ENCODE data around the gene GPR137B. TPM values are rescaled to one million over a fixed set of nuclear protein-coding genes. Genes with fewer than 3 reads are reported as not detected.

The GPR137B gene
- total and polyA plus RNA-seq, 2 experiments from 2014 or later, result 4.5 to 11.1 TPM

DNA sequence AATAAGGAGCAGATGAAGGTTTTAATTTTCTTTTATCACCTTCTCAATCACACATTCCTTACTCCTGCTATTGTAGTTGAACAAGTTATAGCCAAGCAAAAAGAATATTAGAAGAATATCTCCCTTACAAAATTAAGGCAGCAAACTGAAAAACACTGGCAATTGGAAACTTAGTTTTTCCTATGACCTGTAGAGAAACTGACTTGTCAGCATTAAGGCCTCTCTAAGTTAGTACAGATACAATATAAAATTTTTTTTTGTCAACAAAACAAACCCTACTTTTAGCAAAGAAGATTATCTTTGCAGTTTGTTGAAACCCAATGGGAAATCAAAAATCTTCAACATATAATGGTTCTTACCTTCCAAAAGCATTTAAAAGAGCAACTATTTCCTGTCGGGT, 78.1 kb downstream of the GPR137B start:
- no peaks in the 10 kb centered on the region for H3F3A ChIP-seq (replicated peaks; ENCODE audit: low read depth)
- ATAC-seq (no peak), DNase-seq (ENCODE audit: low spot score) (no peak)
- no peaks in the 10 kb centered on the region for H3K4me1 ChIP-seq (ENCODE audit: insufficient read depth)
- TF ChIP-seq, protein P1, sequence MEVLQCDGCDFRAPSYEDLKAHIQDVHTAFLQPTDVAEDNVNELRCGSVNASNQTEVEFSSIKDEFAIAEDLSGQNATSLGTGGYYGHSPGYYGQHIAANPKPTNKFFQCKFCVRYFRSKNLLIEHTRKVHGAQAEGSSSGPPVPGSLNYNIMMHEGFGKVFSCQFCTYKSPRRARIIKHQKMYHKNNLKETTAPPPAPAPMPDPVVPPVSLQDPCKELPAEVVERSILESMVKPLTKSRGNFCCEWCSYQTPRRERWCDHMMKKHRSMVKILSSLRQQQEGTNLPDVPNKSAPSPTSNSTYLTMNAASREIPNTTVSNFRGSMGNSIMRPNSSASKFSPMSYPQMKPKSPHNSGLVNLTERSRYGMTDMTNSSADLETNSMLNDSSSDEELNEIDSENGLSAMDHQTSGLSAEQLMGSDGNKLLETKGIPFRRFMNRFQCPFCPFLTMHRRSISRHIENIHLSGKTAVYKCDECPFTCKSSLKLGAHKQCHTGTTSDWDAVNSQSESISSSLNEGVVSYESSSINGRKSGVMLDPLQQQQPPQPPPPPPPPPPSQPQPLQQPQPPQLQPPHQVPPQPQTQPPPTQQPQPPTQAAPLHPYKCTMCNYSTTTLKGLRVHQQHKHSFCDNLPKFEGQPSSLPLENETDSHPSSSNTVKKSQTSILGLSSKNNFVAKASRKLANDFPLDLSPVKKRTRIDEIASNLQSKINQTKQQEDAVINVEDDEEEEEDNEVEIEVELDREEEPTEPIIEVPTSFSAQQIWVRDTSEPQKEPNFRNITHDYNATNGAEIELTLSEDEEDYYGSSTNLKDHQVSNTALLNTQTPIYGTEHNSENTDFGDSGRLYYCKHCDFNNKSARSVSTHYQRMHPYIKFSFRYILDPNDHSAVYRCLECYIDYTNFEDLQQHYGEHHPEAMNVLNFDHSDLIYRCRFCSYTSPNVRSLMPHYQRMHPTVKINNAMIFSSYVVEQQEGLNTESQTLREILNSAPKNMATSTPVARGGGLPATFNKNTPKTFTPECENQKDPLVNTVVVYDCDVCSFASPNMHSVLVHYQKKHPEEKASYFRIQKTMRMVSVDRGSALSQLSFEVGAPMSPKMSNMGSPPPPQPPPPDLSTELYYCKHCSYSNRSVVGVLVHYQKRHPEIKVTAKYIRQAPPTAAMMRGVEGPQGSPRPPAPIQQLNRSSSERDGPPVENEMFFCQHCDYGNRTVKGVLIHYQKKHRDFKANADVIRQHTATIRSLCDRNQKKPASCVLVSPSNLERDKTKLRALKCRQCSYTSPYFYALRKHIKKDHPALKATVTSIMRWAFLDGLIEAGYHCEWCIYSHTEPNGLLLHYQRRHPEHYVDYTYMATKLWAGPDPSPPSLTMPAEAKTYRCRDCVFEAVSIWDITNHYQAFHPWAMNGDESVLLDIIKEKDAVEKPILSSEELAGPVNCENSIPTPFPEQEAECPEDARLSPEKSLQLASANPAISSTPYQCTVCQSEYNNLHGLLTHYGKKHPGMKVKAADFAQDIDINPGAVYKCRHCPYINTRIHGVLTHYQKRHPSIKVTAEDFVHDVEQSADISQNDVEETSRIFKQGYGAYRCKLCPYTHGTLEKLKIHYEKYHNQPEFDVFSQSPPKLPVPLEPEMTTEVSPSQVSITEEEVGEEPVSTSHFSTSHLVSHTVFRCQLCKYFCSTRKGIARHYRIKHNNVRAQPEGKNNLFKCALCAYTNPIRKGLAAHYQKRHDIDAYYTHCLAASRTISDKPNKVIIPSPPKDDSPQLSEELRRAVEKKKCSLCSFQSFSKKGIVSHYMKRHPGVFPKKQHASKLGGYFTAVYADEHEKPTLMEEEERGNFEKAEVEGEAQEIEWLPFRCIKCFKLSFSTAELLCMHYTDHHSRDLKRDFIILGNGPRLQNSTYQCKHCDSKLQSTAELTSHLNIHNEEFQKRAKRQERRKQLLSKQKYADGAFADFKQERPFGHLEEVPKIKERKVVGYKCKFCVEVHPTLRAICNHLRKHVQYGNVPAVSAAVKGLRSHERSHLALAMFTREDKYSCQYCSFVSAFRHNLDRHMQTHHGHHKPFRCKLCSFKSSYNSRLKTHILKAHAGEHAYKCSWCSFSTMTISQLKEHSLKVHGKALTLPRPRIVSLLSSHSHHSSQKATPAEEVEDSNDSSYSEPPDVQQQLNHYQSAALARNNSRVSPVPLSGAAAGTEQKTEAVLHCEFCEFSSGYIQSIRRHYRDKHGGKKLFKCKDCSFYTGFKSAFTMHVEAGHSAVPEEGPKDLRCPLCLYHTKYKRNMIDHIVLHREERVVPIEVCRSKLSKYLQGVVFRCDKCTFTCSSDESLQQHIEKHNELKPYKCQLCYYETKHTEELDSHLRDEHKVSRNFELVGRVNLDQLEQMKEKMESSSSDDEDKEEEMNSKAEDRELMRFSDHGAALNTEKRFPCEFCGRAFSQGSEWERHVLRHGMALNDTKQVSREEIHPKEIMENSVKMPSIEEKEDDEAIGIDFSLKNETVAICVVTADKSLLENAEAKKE (CRISPR knock-in tag; IDR thresholded peaks at IDR 0.05), result no peak
- TF ChIP-seq ZNF331 (CRISPR knock-in tag; IDR thresholded peaks at IDR 0.05; ENCODE audit: low read depth), result no peak
- TF ChIP-seq EZH2phosphoT487 (IDR thresholded peaks at IDR 0.05; ENCODE audit: unreplicated experiment), result no peak
- no peak for TF ChIP-seq NANOG (IDR thresholded peaks at IDR 0.05; ENCODE audit: borderline replicate concordance)
- no peak for TF ChIP-seq ZNF114 (CRISPR knock-in tag; IDR thresholded peaks at IDR 0.05)
- TF ChIP-seq, protein P2, sequence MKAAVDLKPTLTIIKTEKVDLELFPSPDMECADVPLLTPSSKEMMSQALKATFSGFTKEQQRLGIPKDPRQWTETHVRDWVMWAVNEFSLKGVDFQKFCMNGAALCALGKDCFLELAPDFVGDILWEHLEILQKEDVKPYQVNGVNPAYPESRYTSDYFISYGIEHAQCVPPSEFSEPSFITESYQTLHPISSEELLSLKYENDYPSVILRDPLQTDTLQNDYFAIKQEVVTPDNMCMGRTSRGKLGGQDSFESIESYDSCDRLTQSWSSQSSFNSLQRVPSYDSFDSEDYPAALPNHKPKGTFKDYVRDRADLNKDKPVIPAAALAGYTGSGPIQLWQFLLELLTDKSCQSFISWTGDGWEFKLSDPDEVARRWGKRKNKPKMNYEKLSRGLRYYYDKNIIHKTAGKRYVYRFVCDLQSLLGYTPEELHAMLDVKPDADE (IDR thresholded peaks at IDR 0.05), result no peak
- H3K27me3 ChIP-seq (ENCODE audit: insufficient read depth), result no peaks in the 10 kb centered on the region
- H3K9me3 Mint-ChIP-seq, result no peaks in the 10 kb centered on the region
- no peaks in the 10 kb centered on the region for H3K9me2 ChIP-seq (ENCODE audit: insufficient read depth)
- H3K36me3 ChIP-seq (ENCODE audit: insufficient read depth), result no peaks in the 10 kb centered on the region
- no peak overlapping the region for H3K4me3 Mint-ChIP-seq
- no peak overlapping the region for H3K27ac Mint-ChIP-seq
- H3K4me2 ChIP-seq, result no peak overlapping the region
- no peaks in the 10 kb centered on the region for H3K36me3 Mint-ChIP-seq (ENCODE audit: low read depth)
- no peaks in the 10 kb centered on the region for H3K4me1 Mint-ChIP-seq
- H2AFZ ChIP-seq, result no peak overlapping the region
- no peaks in the 10 kb centered on the region for H4K20me1 ChIP-seq (replicated peaks; ENCODE audit: insufficient read depth)
- H3K27me3 Mint-ChIP-seq (ENCODE audit: insufficient read depth, low read depth, poor library complexity), result no peaks in the 10 kb centered on the region
- no peak overlapping the region for H3K4me3 ChIP-seq
- no peak overlapping the region for H3K27ac ChIP-seq (ENCODE audit: low read depth)
- H3K79me2 ChIP-seq (replicated peaks; ENCODE audit: insufficient read depth), result no peaks in the 10 kb centered on the region
